Skeletal muscle tissue (tissue), 4 donors: ENCODE data around the gene SCN9A. TPM values are rescaled to one million over a fixed set of nuclear protein-coding genes. Genes with fewer than 3 reads are reported as not detected.

Experiments used
- H3K27ac ChIP-seq: one replicate; pipeline ENCODE4 v1.7.0; 2013; ENCODE audit warnings: mild to moderate bottlenecking, low read depth, low read length, inconsistent platforms
- H3K27me3 ChIP-seq, 3 donors: one replicate each; pipeline ENCODE4 v1.7.0; 2013; ENCODE audit warnings: low read length in 3 of 3; ENCODE audit not compliant: control insufficient read depth in 3 of 3, insufficient read depth in 3 of 3
- H3K36me3 ChIP-seq, 3 donors: one replicate each; pipeline ENCODE4 v1.7.0; 2013; ENCODE audit warnings: low read length in 3 of 3; ENCODE audit not compliant: control insufficient read depth in 3 of 3, insufficient read depth in 3 of 3
- H3K4me1 ChIP-seq, 3 donors: one replicate each; pipeline ENCODE4 v1.7.0; 2013; ENCODE audit warnings: low read length in 3 of 3, mild to moderate bottlenecking in 3 of 3; ENCODE audit not compliant: control insufficient read depth in 3 of 3, insufficient read depth in 3 of 3
- H3K4me3 ChIP-seq, 3 donors: one replicate each; pipeline ENCODE4 v1.7.0; 2013; ENCODE audit warnings: low read length in 3 of 3
- H3K9ac ChIP-seq, 3 donors: one replicate each; pipeline ENCODE4 v1.7.0; 2013; ENCODE audit warnings: low read length in 3 of 3, mild to moderate bottlenecking in 3 of 3, moderate library complexity in 2 of 3, low read depth in 1 of 3
- H3K9me3 ChIP-seq, 3 donors: one replicate each; pipeline ENCODE4 v1.7.0; 2013; ENCODE audit warnings: low read length in 3 of 3; ENCODE audit not compliant: control insufficient read depth in 3 of 3
- total RNA-seq: library from RNA; depleted of rRNA; stranded (reverse); fragments of >200 nt; gene quantifications from one replicate; pipeline ENCODE4 v1.2.3, GENCODE V29; 2014
- donor health status: Osteomylitis.

The SCN9A gene
- total RNA-seq, 1 donor from 2014 or later, result 14.1 TPM

- H3K27ac ChIP-seq, result no peak overlapping the region
- H3K9ac ChIP-seq, result no peak overlapping the region
- H3K27me3 ChIP-seq, result no peaks in the 10 kb centered on the region
- H3K4me3 ChIP-seq, result no peak overlapping the region
- H3K36me3 ChIP-seq, result no peaks in the 10 kb centered on the region
- H3K9me3 ChIP-seq, result no peaks in the 10 kb centered on the region
- H3K4me1 ChIP-seq, result no peaks in the 10 kb centered on the region
Observed at GRCh38 chr2:166406374-166406773, 30.6 kb upstream of the SCN9A start.

DNA sequence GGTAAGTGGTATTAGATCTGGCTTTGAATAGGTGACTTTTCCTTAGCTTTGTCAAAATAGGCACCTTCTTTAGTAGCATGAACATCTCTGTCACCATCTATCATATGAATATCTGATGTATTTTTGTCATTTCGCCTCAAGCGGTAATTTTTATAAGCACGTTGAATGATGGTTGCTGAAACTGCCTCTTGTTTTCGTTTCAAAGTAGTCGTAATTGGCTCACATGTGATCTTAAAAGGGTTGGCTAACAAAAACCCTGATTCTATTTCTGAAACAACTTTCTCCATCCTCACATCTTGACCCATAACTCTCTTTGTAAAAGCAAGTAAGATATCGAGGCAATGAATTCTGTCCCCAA is 29.8 kb upstream of the SCN9A start:
- Histone ChIP-seq H3K9ac (no peak overlapping the region), H3K36me3 (no peaks in the 10 kb centered on the region), H3K27me3 (no peaks in the 10 kb centered on the region), H3K4me3 (no peak overlapping the region), H3K9me3 (no peaks in the 10 kb centered on the region), H3K27ac (no peak overlapping the region), H3K4me1 (no peaks in the 10 kb centered on the region)

DNA sequence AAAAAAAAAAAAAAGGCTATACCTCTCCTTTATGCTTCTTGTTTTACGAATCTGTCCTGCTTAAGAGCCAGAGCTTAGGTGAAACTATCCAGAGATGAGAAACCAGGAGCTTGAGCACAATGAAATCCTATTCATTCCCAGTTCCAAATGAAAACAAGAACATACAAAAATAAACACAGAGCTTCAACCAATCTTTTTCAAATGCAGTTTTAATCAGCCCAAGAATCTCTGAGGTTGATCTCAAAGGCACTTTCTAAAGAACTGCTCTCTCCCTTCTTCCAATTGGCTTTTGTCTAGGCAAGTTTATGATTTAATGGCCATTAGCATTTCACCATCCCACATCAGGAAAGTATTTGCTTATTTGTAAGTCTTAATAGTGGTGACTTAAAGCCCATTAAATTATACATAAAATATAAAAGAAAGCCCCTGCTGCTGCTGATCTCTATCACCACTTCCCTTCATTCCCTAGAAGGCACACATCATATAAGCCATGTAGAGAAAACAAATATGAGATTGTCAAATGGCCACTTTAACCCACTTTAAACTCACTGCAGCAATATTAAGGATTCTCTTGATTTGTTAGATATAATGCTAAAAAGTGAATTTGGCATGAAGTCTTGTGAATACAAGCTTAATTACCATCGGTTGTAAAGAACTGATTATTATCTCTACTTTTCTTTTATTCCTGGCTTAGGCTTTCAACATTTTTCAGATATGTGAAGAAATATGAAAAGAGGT is 29.3 kb upstream of the SCN9A start:
- H3K4me3 ChIP-seq, result no peak overlapping the region
- no peaks in the 10 kb centered on the region for H3K36me3 ChIP-seq
- no peaks in the 10 kb centered on the region for H3K27me3 ChIP-seq
- H3K27ac ChIP-seq, result no peak overlapping the region
- no peak overlapping the region for H3K9ac ChIP-seq
- no peaks in the 10 kb centered on the region for H3K4me1 ChIP-seq
- H3K9me3 ChIP-seq, result no peaks in the 10 kb centered on the region

DNA sequence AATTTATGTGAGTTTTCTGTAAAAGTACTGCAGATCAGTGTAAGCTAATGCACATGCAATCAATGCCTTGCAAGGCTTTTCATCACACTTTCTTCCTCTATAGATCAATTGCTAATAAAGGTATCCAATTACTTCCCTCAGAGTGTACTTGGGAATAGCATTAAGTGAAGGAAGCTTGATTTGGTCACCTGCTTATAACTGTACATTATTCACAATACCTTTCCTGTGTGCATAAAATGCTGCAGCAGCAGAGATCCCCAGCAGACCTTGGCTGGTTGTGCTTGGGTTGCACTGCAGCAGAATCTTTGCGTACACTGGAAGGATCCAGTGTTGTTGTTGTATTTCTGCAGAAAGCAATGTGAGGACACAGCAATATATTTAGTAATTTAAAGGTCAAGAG is 18.5 kb upstream of the SCN9A start:
- Histone ChIP-seq H3K4me1 (no peaks in the 10 kb centered on the region), H3K9me3 (no peaks in the 10 kb centered on the region), H3K27me3 (no peaks in the 10 kb centered on the region), H3K4me3 (no peak overlapping the region), H3K27ac (no peak overlapping the region), H3K9ac (no peak overlapping the region), H3K36me3 (no peaks in the 10 kb centered on the region)

DNA sequence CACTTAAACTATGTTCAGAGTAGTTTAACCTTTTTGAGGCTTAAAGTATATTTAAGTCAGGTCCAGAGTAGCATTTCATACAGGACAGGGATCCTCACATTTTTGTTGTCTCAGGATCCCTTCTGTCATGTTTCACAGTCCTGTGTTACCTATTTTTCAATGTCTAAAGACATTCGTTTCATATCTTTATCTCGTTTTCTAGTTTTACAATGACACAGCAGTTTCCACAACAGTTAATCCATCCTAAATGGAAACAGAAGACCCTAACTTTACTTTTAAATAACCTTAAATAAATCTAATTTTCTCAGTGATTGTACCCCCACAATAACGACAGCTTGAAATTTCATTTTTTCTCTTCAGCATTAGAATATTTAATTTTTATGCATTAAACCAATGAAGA is 17.3 kb upstream of the SCN9A start:
- H3K4me3 ChIP-seq, result no peak overlapping the region
- no peak overlapping the region for H3K9ac ChIP-seq
- no peaks in the 10 kb centered on the region for H3K9me3 ChIP-seq
- H3K4me1 ChIP-seq, result no peaks in the 10 kb centered on the region
- H3K36me3 ChIP-seq, result no peaks in the 10 kb centered on the region
- no peak overlapping the region for H3K27ac ChIP-seq
- no peaks in the 10 kb centered on the region for H3K27me3 ChIP-seq

- Histone ChIP-seq H3K4me3 (no peak overlapping the region), H3K27ac (no peak overlapping the region), H3K36me3 (no peaks in the 10 kb centered on the region), H3K27me3 (no peaks in the 10 kb centered on the region), H3K9ac (no peak overlapping the region), H3K4me1 (no peaks in the 10 kb centered on the region), H3K9me3 (no peaks in the 10 kb centered on the region)
Observed at GRCh38 chr2:166388481-166389070, 12.8 kb upstream of the SCN9A start.

GRCh38 chr2:166385313-166385712 is 9.6 kb upstream of the SCN9A start:
- no peaks in the 10 kb centered on the region for H3K36me3 ChIP-seq
- H3K27ac ChIP-seq, result no peak overlapping the region
- H3K27me3 ChIP-seq, result no peaks in the 10 kb centered on the region
- no peak overlapping the region for H3K4me3 ChIP-seq
- no peaks in the 10 kb centered on the region for H3K9me3 ChIP-seq
- no peak overlapping the region for H3K9ac ChIP-seq
- no peaks in the 10 kb centered on the region for H3K4me1 ChIP-seq

- no peaks in the 10 kb centered on the region for H3K4me1 ChIP-seq
- H3K27me3 ChIP-seq, result no peaks in the 10 kb centered on the region
Observed at GRCh38 chr2:166384774-166385173, 9.0 kb upstream of the SCN9A start.

GRCh38 chr2:166382448-166382847 is 6.7 kb upstream of the SCN9A start:
- no peaks in the 10 kb centered on the region for H3K36me3 ChIP-seq
- no peaks in the 10 kb centered on the region for H3K27me3 ChIP-seq
- H3K9me3 ChIP-seq, result no peaks in the 10 kb centered on the region
- H3K9ac ChIP-seq, result no peak overlapping the region
- H3K4me1 ChIP-seq, result no peaks in the 10 kb centered on the region
- no peak overlapping the region for H3K27ac ChIP-seq
- H3K4me3 ChIP-seq, result no peak overlapping the region

More at GRCh38 chr2:166384774-166385173, 9.0 kb upstream of the SCN9A start:
- no peak overlapping the region for H3K9ac ChIP-seq
- no peak overlapping the region for H3K27ac ChIP-seq
- no peaks in the 10 kb centered on the region for H3K9me3 ChIP-seq
- no peaks in the 10 kb centered on the region for H3K36me3 ChIP-seq
- no peak overlapping the region for H3K4me3 ChIP-seq

DNA sequence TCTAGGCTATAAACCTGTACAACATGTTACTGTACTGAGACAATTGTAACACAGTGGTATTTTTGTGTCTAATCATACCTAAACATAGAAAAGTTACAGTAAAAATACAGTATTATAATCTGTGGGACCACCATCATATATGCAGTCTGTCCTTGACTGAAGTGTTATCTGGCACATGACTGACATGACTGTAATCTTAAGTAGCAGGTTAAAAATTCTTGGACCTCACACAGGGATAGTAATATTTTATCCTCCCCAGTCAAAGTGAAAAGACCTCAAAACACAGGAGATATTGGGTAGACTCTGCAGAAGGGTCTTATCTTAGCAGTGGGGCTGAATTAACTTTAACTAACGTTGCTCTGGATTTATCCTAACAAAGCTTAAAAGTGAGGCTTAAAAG is 4.9 kb upstream of the SCN9A start:
- Histone ChIP-seq H3K9ac (no peak overlapping the region), H3K27me3 (no peaks in the 10 kb centered on the region), H3K4me1 (peaks cover 0 to 3% (median under 1%) of the 10 kb centered on the region in 3 donors), H3K4me3 (no peak overlapping the region), H3K9me3 (no peaks in the 10 kb centered on the region), H3K36me3 (no peaks in the 10 kb centered on the region), H3K27ac (no peak overlapping the region)
